Amygdala (tissue), 56 donors: Measurements from ENCODE around the gene THOC6.

Source experiments
- DNase-seq, 56 donors: peaks; one replicate each; lab custom pipeline; 2025; lab: John Stamatoyannopoulos, UW

The THOC6 gene

DNA sequence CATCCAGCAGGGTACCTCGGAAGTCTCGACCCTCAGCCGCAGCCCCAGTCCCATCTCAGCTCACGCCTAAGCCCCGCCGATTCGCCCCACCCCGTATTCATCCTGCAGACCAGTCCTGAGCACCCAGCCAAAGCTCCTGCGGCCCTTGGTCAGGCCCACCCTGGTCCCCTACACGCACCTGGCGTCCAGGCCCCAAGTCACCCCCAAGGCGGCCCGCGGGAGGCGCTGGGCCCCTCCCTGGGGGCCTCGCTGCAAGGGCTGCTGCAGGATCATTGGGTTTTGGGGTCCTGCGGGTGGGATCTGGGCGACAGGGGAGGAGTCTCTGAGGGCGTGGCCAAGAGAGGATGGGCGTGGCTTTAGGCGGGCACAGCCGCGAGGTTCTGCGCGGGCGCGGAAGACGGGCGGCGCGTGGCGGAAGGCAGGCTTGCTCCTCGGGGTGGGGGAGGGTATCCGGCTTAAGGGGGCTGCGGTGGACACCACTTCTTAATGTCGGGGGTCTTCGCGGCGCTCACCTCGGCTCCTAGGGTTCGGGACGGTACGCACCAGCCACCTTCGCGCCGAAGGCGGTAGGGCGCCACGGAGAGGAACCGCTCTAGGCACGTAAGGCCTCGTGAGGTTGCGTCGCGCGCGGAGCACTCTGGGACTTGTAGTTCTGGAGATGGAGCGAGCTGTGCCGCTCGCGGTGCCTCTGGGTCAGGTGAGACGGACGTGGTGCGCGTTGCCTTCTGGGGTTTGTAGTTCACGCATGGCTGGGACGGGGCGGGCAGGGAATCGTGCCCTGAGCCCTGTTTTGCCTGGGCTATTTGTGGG, at the start of gene THOC6, which contains the start of gene HCFC1R1:
TSS of gene THOC6 (plus strand) at position 367 of the 810 bp plus-strand sequence. CDS start at position 659, 292 bp downstream.
TSS of gene HCFC1R1 (minus strand) at position 274 of the 810 bp plus-strand sequence. CDS start at position 273, 1 bp downstream.
- DNase-seq: peak; percentile 70 to 98 (median 94)

GRCh38 chr16:2974319-2975056, 49.3 kb upstream of the THOC6 start:
- DNase-seq: no peak

- DNase-seq: no peak
These were observed 48.6 kb upstream of the THOC6 start for GRCh38 chr16:2975161-2975795.

DNA sequence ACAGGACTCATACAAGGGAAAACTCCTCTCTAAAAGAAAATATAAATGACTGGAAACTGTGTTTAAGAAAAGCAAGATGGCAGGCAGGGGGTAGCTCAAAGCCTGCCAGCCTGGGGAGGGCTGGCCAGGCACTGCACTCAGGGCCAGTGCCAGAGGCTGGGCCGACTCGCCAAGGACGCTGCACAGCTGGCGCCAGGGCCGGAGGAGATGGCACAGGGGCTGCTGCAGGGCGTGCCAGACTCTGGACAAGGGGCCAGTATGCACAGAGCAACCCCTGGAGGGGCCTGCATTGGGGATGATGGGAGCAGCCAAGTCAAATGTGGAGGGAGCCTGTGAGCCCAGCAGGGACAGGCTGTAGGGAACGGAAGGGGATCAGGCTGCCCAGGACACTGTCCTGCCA, 47.6 kb upstream of the THOC6 start:
- DNase-seq: peak in 6 of 56 donors; percentile 7 to 48 (median 22)

DNA sequence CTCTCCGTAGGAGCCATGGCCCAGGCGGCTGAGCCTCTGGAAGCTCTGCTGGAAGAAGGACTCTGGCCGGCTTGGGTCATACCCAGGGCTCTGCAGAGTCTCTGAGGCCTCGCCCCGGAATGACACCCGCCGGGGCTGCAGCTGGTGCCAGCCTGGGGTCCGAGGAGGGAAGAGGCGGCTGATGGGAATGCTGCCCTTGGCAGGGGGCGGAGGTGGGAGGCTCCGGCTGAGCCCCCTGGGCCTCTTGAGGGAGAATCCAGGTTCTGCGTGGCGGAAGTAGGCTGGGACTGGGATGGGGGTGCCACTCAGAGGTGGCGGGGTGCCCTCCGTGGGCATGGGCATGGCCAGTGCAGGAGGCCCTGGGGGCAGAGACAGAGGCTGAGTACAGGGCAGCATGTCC, 47.2 kb upstream of the THOC6 start:
- no peak for DNase-seq

- peak in 20 of 56 donors; percentile 9 to 68 (median 39) for DNase-seq
These were observed 46.4 kb upstream of the THOC6 start for GRCh38 chr16:2977440-2977839.

DNA sequence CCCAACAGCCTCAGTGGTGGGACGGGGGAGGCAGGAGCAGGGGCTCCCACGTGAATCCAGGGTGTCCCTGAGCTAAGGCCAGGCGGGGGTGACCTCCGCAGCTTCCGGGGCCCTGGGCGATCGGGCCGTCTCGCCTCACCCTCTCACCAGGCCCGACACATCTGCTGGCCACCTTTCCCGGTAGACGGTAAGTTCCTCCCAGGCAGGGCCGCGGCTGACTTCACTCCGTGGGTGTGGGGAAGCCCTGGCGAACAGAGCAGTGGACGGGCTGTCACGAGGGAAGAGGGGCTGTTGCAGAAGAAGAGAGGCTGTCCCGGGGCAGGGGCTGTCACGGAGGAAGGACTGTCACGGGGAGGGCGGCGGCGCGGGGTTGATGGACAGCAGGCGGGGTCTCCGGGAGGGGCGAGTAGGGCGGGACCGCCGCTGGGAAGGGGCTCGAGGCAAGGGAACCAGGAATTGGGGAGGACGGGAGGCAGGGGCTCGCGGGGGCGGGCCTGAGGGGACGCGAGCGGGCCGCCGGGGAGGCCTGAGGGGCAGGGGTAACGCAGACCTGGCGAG, 44.1 kb upstream of the THOC6 start:
- no peak for DNase-seq

- DNase-seq: peak; percentile 27 to 92 (median 78)
These were observed 43.3 kb upstream of the THOC6 start, which contains the start of gene PKMYT1 for GRCh38 chr16:2980227-2981176. TSS of gene PKMYT1 (minus strand) at chr16:2980446. CDS start at chr16:2979657, 789 bp downstream.

GRCh38 chr16:2981177-2981898, 42.5 kb upstream of the THOC6 start:
- no peak for DNase-seq

DNA sequence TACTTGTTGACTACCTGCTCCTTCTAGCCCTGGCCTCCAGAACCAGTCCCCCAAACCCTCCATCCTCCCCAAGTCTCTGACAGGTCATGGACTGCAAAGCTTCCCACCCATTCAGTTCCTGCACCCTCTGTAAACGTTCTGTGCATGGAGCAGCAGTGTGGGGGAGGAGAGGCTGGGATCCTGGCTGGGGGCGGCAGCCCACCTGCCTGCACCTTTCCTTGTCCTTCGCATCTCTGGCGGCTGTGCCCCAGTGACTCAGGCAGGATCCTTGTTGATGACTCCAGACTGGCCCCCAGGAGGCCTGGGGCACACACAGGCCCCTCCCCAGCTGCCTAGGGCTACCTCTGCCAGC, 42.0 kb upstream of the THOC6 start:
- no peak for DNase-seq

DNA sequence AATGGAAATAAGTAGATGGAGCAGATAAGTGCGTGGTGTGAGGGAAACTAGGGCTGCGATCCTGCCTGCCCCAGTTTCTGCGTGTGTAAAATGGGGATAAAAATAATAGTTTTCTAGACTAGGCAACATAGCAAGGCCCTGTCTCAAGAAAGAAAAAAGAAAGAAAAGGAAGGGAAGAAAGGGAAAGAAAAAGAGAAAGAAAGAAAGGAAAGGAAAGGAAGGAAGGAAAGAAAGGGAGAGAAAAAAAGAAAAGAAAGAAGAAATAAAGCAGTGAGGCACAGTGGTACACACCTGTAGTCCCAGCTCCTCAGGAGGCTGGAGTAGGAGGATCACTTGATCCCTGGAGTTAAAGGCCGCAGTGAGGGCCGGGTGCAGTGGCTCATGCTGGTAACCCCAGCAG, 41.4 kb upstream of the THOC6 start:
- DNase-seq: no peak

DNA sequence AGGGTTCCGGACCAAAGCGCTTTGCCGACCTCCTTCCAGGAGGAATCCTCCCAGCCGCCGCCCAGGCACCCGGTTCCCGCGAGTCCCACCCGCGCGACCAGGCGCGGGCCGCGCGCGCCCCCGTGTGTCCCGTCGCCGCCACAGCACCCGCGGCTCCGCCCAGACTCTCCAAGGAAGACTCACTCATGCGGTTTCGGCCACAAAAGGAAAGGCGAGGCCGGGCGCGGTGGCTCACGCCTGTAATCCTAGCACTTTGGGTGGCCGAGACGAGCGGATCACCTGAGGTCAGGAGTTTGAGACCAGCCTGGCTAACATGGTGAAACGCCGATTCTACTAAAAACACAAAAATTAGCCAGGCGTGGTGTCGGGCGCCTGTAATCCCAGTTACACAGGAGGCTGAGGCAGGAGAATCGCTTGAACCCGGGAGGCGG, 40.1 kb upstream of the THOC6 start:
- peak in 50 of 56 donors; percentile 18 to 85 (median 56) for DNase-seq

DNA sequence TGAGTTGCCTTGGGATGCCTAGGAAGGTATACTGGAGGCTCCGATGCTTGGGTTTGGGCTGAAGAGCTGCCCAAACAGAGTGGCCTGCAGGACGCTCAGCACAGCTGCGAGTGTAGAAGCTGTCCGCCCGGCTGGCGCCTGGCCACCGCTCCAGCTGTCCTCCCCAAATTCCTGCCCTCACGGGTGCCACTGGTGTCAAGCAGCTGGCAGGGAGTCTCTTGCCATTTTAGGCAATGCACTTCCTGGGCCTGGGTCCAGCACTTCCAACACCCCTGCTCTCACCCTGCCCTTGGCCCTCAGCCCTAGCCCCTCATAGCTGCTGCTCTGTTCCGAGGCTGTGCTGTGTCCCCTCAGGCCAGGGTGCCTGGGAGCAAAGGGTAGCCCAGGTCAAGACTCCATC, 38.4 kb upstream of the THOC6 start:
- DNase-seq: no peak

- DNase-seq: peak in 6 of 56 donors; percentile 12 to 39 (median 20)
These were observed 37.9 kb upstream of the THOC6 start for GRCh38 chr16:2985893-2986355.

DNA sequence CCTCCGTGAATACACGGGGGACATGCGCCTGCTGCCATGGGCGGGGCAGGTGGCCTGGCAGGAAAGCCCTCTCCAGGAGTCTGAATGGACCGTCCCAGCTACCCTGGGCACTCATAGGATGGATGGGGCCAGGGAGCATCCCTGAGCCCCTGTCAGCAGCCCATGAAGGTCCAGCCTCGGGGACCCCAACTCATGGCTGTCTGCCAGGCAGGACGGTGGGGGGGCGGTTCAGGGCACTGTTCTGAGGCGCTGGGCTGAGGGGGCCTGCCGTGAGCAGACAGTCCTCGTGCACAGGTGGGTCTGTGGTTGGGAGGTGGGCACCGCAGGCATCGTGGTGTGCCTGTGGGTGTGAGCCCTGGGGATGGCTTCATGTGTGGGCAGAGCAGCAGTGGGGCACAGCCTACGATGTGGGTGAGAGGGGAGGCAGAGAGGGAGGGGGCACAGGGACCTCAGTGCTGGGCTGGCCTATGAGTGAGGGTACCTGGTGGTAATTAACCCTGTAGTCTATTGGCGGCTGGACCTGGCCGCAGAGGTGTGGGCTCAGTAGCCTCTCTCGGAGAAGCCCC, 37.1 kb upstream of the THOC6 start:
- DNase-seq: no peak

DNA sequence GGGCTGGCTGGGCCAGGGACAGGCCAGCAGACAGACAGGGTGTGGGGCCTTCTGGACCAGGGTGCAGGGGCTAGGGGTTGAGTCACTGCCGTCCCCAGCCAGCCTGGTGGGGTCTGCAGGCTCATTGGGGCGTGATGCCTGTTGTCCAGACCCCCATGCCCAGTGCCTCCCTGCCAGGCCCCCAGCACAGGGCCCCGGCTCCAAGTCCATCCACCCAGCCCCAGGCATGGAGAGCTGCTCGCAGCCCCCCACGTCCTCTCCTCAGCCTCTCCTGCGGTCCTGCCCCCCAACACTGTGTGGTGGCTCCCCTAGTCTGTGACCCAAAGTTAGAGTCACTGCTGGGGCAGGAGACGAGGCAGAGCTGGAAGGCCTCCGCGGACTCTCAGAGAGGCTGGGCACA, 36.5 kb upstream of the THOC6 start:
- DNase-seq: no peak

GRCh38 chr16:2987833-2988232, 36.0 kb upstream of the THOC6 start:
- no peak for DNase-seq

GRCh38 chr16:2988590-2989099, 35.2 kb upstream of the THOC6 start:
- no peak for DNase-seq
